Kidney (tissue), 14 donors: Measurements from ENCODE around the gene TRIO. TPM values are rescaled to one million over a fixed set of nuclear protein-coding genes. Genes with fewer than 3 reads are reported as not detected.

Source experiments
- DNase-seq, 5 donors: peaks; one replicate each; pipeline ENCODE4 v3.0.0-alpha.2; 2013 to 2020
- FAIRE-seq: peaks from 2 replicates; lab custom pipeline; 2012; peaks lifted over from hg19 to GRCh38; lab: Jason Lieb, UNC
- H3K27ac ChIP-seq, 2 donors: one replicate each; pipeline ENCODE4 v1.7.0; 2013; ENCODE audit warnings: low read depth in 2 of 2, low read length in 2 of 2, inconsistent platforms in 1 of 2
- H3K27me3 ChIP-seq: one replicate; pipeline ENCODE4 v1.7.1; 2013; ENCODE audit warnings: low read length, inconsistent platforms; ENCODE audit not compliant: control insufficient read depth, insufficient read depth
- H3K36me3 ChIP-seq, 3 donors: one replicate each; pipeline versions ENCODE4 v1.7.0 to v1.7.1; 2013; ENCODE audit warnings: low read length in 3 of 3, control low read depth in 1 of 3, inconsistent platforms in 1 of 3; ENCODE audit not compliant: insufficient read depth in 3 of 3, control insufficient read depth in 2 of 3
- H3K4me1 ChIP-seq, 3 donors: one replicate each; pipeline versions ENCODE4 v1.7.0 to v1.7.1; 2013; ENCODE audit warnings: low read length in 3 of 3, inconsistent platforms in 1 of 3, low read depth in 1 of 3; ENCODE audit not compliant: control insufficient read depth in 2 of 3, insufficient read depth in 2 of 3
- H3K4me3 ChIP-seq, 3 donors: one replicate each; pipeline versions ENCODE4 v1.7.0 to v1.8.1; 2013; ENCODE audit warnings: low read length in 3 of 3, control low read depth in 1 of 3, inconsistent platforms in 1 of 3
- H3K9ac ChIP-seq, 3 donors: one replicate each; pipeline versions ENCODE4 v1.7.0 to v1.7.1; 2013; ENCODE audit warnings: low read length in 3 of 3, control low read depth in 1 of 3, inconsistent platforms in 1 of 3
- H3K9me3 ChIP-seq, 3 donors: one replicate each; pipeline versions ENCODE4 v1.7.0 to v1.7.1; 2013; ENCODE audit warnings: low read length in 3 of 3, control low read depth in 1 of 3, inconsistent platforms in 1 of 3; ENCODE audit not compliant: control insufficient read depth in 2 of 3, insufficient read depth in 1 of 3
- intact Hi-C: fragments of 100-400 bp; cut with DNase I; formaldehyde crosslinking; loops from one replicate; pipeline ENCODE4 v1.11.1; 2022
- polyA plus RNA-seq: library from polyadenylated mRNA; stranded (reverse); fragments of 350-450 nt; fragmentation: Illumina TruSeq; extraction: RNeasy Lipid Tissue Mini Kit (QIAGEN cat#74804); gene quantifications from one replicate; pipeline ENCODE4 v1.2.3, GENCODE V29; 2014; ENCODE audit warnings: low read depth, low replicate concordance; ENCODE audit not compliant: insufficient read depth
- total RNA-seq: library from RNA; stranded (reverse); fragmentation: NEBNext Ultra II Directional; extraction: Animal tissue kit (Norgen Biotek cat#: 25700); gene quantifications from one replicate; pipeline ENCODE4 v1.2.1, GENCODE V29; 2021
- TF ChIP-seq, protein P1 (sequence below): IDR thresholded peaks from 3 replicates; pipeline ENCODE4 v1.5.1; 2012; ENCODE audit warnings: mild to moderate bottlenecking, moderate library complexity, borderline replicate concordance; ENCODE audit not compliant: insufficient read depth; ENCODE audit errors: extremely low read depth
- donor health status: control.
- donor health status: control.
- donor health status: control.
- donor health status: control.
- donor health status: control.
- donor health status: DM: yes; HTN: yes; CAD: no.
- donor health status: Normal renal cell carcinoma (clear cell type).

TRIO gene
- total and polyA plus RNA-seq, 2 donors from 2014 or later: 9.5 to 149 TPM

DNA sequence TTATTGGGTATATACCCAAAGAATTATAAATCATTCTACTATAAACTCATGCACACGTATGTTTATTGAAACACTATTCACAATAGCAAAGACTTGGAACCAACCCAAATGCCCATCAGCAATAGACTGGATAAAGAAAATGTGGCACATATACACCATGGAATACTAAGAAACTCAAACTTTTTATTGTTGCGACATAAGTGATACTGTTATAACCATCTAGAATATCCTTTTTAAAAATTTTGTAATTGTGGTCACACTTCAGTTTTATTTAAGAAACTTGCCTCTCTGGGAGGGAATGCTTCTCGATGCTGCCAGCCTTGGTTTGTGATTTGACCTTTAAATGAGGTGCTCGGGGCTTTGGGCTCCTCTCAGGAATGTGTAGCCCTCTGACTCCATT lies 237.6 kb downstream of the TRIO start:
- no peaks in the 10 kb centered on the region for H3K9me3 ChIP-seq
- FAIRE-seq: no peak
- intact Hi-C loops: no loop called here
- H3K36me3 ChIP-seq: peaks cover 3 to 21% (median 15%) of the 10 kb centered on the region in 3 donors
- H3K4me3 ChIP-seq: no peak overlapping the region
- H3K27ac ChIP-seq: no peak overlapping the region
- H3K27me3 ChIP-seq: no peaks in the 10 kb centered on the region
- DNase-seq: no peak
- H3K4me1 ChIP-seq: no peaks in the 10 kb centered on the region
- H3K9ac ChIP-seq: no peak overlapping the region
- TF ChIP-seq, protein P1, sequence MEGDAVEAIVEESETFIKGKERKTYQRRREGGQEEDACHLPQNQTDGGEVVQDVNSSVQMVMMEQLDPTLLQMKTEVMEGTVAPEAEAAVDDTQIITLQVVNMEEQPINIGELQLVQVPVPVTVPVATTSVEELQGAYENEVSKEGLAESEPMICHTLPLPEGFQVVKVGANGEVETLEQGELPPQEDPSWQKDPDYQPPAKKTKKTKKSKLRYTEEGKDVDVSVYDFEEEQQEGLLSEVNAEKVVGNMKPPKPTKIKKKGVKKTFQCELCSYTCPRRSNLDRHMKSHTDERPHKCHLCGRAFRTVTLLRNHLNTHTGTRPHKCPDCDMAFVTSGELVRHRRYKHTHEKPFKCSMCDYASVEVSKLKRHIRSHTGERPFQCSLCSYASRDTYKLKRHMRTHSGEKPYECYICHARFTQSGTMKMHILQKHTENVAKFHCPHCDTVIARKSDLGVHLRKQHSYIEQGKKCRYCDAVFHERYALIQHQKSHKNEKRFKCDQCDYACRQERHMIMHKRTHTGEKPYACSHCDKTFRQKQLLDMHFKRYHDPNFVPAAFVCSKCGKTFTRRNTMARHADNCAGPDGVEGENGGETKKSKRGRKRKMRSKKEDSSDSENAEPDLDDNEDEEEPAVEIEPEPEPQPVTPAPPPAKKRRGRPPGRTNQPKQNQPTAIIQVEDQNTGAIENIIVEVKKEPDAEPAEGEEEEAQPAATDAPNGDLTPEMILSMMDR: no peak

DNA sequence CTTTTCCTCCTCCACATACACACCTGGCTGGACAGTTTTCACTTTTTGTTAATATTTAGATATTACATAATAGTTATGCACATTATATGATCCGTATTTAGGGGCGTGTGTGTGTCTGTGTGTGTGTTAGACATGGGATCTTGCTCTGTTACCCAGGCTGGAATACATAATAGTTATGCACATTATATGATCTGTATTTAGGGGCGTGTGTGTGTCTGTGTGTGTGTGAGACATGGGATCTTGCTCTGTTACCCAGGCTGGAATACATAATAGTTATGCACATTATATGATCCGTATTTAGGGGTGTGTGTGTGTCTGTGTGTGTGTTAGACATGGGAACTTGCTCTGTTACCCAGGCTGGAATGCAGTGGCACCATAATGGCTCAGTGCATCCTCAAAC lies 239.5 kb downstream of the TRIO start:
- no peaks in the 10 kb centered on the region for H3K4me1 ChIP-seq
- peaks cover 4 to 22% (median 17%) of the 10 kb centered on the region in 3 donors for H3K36me3 ChIP-seq
- TF ChIP-seq, protein P1: no peak
- no peak for FAIRE-seq
- H3K27me3 ChIP-seq: no peaks in the 10 kb centered on the region
- no peak overlapping the region for H3K4me3 ChIP-seq
- intact Hi-C loops: no loop called here
- H3K27ac ChIP-seq: no peak overlapping the region
- DNase-seq: no peak
- H3K9ac ChIP-seq: no peak overlapping the region
- no peaks in the 10 kb centered on the region for H3K9me3 ChIP-seq

- Histone ChIP-seq H3K9me3 (no peaks in the 10 kb centered on the region), H3K4me1 (no peaks in the 10 kb centered on the region), H3K36me3 (peaks cover 5 to 23% (median 17%) of the 10 kb centered on the region in 3 donors), H3K4me3 (no peak overlapping the region), H3K27me3 (no peaks in the 10 kb centered on the region), H3K27ac (no peak overlapping the region), H3K9ac (no peak overlapping the region)
- TF ChIP-seq, protein P1: no peak
- intact Hi-C loops: no loop called here
- FAIRE-seq (no peak), DNase-seq (no peak)
These were observed 240.8 kb downstream of the TRIO start for GRCh38 chr5:14383923-14384322.

GRCh38 chr5:14385019-14385418 lies 241.9 kb downstream of the TRIO start:
- intact Hi-C loops: no loop called here
- peaks cover 5 to 31% (median 15%) of the 10 kb centered on the region in 3 donors for H3K36me3 ChIP-seq

More at GRCh38 chr5:14385019-14385418, 241.9 kb downstream of the TRIO start:
- TF ChIP-seq, protein P1: no peak
- DNase-seq: no peak
- Histone ChIP-seq H3K4me1 (no peaks in the 10 kb centered on the region), H3K27me3 (no peaks in the 10 kb centered on the region), H3K27ac (no peak overlapping the region), H3K9ac (no peak overlapping the region), H3K9me3 (no peaks in the 10 kb centered on the region), H3K4me3 (no peak overlapping the region)
- FAIRE-seq: no peak
